Stimulated activated CD4-positive, alpha-beta T cell treated with anti-CD3 and anti-CD28 coated beads, TNF-alpha, amount 100 ng/mL, for 48 hours (primary cell): ENCODE results near the gene ISCA2.
"Not testable (repeated sequence)": the region's sequence is repeated elsewhere in the genome, so short reads cannot be mapped to it uniquely, and the experiment has no call there.

Source experiments
- DNase-seq, 3 donors: peaks; one replicate each; pipeline ENCODE4 v3.0.0-alpha.2; 2020; ENCODE audit warnings: low read depth in 3 of 3

The ISCA2 gene

DNA sequence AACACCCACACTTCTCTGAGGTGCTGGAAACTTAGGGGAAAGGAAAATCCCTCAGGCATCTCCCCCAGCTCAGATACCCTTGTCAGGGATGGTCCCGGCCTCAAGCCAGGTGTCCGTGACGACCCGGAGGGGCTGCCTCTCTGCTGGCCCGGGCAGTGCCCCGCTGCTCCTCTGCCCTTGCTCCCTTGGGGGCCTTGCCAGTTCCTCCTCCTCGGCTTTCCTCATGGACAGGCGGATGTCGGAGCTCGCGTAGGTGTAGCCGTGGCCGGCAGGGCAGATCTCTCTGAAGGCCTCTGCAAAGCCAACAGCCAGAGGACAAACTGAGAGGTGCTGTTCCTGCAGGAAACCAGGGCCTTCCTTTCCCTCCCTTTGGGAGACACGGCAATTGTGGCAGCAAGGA lies 34.8 kb downstream of the ISCA2 start:
- no peak for DNase-seq

DNA sequence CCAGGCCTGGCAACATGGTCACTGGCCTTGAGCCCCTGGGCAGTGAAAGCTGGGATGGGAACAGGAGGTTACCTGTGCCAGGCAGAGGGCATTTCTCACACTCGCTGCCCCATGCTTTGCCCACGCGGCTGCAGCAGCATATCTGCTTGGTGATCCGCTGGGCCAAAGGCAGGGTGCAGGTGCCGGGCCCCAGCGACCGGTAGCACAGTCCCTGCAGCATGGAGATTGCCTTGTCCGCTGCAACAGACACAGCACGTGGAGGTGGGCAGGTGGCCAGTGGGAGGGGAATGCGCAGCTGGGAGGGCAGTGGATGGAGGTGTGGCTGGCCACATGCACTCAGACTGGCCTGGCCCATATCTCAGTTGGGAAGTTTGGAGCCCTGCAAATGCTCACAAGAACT lies 35.3 kb downstream of the ISCA2 start:
- no peak for DNase-seq

DNA sequence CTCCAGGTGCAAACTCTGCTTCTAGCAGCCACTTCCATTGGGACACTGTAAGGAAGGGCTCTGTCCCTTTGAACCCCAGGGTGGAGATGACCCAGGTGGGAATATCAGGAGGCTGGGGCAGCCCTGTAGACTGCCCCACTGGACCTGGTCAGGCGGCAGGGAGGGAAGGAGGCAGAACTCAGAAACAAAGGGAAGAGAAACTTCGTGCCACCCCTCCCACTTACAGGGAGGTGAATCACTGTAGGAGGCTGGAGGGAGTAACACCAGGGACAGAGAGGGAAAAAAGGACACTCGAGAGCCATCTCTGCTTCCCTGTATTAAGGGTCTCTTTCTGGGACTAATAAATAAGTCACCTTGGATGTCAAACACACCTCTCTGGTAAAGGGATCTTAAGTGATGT lies 37.4 kb downstream of the ISCA2 start:
- DNase-seq = no peak

DNA sequence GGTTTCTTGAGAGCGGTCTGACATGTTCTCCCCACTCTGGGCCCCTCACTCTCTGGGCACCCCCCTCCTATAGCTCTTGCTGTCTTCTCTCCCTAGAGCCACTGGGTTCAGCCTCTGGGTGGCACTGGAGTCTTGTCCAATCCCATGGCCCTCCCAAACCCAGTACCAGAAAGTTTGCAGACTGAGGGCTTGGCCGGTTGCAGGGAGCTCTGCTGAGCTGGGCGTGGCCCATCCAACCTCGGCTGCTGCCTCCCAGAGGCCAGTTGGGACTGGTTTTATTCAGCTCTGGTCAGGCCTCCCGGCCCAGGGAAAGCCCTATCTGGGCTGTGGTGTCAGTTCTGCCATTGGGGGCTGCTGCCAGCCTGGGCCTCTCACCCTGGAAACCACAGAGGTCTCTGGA lies 37.9 kb downstream of the ISCA2 start:
- DNase-seq = no peak

DNA sequence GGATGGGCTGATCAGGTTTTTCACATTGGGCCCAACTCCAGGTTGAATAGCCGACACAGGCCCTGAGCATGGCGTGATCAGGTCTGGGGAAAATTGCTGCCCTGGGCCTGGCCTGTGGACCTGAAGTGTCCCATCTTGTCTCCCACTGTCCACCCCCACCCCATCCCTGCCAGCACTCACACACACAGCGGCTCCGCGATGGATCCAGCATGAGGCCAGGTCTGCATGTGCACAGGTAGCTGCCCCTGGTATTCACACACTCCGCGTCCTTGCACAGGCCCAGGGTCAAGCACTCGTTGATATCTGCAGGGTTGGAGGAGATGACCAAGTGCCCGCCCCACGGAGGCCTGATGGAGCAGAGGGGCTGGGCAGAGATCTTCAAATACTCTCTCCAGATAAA lies 38.7 kb downstream of the ISCA2 start:
- no peak for DNase-seq

DNA sequence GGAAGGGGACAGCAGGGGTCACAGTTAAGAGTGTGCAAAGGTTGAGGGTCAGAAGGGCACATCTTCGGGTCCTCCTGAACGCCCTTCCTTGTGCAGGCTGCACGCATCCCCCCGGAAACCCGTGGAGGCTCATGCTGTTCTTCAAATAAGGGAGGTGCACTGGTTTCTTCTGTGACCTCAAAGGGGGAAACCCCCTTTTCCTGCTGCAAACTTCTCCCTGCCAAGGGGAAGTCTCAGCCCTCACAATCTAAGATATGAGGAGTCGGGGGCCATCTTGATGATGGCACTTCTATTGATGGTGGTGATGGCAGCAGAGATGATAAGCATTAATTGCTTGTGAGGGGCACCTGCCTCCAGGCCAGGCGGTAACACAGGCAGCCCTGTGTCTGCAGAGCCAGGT lies 40.0 kb downstream of the ISCA2 start:
- no peak for DNase-seq

DNA sequence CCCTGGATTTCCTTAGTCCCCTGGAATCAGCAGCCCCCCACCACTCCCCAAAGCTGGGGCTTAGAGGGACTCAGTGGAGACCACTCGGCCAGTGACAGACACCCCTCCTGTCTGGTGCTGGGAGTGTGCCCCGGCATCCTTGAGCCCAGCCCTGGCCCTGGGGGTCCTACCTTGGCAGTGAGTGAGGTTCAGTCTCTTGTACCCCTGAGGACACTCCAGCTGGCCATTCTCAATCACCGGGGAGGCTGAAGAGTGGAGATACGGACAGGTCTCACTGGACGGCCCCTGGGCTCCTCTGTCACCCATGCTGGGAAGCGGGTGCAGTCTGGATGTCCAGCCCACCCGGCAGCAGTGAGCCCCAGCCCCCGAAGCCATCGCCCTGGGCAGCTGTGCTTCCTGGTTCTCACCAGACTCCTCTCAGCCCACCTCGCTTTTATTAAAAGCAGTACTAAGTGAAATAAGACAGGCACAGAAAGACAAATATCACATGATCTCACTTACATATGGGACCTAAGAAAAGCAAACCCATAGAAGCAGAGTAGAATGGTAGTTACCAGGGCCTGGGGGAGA lies 42.3 kb downstream of the ISCA2 start:
- DNase-seq = no peak

DNA sequence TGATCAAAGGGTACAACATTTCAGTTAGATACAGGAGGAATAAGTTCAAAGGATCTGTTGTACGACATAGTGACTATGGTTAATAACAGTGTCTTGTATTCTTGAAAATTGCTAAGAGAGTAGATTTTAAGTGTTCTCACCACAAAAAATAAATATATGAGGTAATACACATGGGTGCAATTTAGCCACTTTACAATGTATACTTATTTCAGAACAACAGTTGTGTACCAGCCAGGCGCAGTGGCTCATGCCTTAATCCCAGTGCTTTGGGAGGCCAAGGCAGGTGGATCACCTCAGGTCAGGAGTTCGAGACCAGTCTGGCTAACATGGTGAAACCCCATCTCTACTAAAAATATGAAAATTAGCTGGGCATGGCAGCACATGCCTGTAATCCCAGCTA lies 42.8 kb downstream of the ISCA2 start:
- DNase-seq = not testable (repeated sequence)

DNA sequence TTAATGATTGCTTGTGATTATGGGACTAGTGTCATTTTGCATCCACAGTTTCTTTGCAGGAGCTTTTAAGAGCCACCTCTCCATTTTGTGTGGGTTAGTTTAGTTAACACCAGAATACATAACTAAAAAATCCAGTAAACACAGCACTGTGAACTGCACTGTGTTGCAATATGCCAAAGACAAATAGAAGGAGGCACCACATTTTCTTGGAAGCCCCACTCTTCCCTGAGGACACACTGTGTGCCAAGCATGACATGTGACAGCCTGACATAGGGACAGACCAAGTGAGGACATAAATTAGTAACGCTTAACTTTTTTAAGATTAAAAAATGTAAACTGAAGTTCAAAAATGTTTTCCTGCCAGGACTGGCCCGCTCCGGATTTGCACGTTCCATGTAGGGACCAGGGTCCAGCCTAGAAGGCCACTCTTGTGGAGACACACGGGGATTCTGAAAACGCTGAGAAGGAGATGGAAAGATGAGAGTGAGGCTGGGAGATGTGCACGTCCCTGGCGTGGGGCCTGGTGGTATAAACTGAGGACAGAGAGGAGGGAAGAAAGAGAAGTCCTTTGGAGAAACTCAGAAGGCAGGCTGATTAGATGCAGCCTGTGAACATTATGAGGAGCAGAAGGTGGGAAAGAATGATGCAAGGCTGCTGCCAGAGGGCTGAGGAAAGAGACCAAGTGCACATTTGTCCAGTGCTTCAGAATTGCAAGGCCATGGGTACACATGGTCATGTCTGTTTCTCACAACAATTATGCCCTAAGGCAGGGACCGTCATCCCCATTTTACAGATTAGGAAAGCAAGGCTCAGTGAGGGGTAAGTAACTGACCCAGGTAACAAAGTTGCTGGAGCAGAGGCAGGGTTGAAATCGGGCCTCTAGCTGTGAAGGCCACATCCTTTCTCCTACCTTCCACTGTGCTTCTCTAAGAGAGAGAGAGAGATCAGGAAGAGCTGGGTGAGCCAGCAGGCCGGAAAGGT lies 45.1 kb downstream of the ISCA2 start:
- DNase-seq = no peak

DNA sequence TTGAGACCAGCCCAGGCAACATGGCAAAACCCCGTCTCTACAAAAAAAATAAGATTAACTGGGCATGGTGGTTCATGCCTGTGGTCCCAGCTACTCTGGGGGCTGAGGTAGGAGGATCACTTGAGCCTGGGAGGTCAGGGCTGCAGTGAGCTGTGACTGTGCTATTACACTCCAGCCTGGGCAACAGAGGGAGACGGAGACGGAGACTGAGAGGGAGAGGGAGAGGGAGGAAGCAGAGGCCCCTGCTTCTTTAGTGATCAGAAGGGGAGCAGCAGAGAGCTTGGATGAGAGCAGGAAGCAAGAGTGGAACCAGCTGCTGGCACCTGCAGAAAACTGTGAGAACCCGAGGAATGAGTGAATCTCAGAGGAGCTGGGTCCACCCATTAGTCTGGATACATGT lies 45.9 kb downstream of the ISCA2 start:
- DNase-seq = no peak

DNA sequence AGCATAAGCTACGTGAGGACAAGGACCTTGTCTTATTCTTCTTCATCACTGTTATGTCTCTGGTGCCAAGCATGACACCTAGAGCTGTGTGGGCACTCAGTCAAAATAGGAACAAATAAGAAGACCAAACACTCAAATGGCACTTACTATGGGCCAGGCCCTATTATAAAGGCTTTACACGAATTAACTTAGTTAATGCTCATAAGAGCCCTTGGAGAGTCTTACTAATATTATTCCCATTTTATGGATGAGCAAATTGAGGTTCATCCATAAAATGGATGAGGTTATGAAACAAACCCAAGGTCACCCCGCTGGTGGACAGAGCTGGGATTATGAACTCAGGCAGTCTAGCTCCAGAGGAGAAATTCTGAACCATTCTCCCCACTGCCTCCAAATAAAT lies 47.7 kb downstream of the ISCA2 start:
- DNase-seq = no peak

DNA sequence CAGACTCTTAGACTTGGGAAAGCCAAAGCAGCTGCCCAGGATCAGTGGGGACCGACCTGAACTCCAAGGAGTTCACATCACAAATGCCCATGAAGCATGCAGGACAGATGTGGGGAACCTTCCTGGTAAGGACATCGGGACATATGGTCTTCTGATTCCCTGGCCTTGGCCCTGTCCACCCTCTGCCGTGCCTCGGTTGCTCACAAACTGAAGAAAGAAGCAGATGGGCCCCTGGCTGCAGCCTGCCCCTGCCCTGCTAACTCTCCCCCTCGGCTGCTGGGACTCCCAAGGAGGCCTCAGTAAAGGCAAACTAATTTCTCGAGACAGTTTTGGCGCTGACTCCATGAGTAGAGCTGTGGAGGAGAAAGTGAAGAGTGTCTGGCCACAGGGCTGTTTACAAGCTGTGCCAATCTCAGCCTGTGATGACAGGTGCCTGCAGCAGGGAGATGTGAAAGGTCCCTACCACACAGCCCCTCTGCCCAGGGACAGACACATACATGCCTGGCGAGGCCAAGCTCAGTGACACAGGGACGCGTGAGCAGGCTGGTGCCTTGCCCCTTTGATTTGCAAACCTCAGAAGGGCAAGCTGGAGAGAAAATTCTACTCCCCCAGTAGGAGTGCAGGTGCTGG lies 48.6 kb downstream of the ISCA2 start:
- DNase-seq = no peak

DNA sequence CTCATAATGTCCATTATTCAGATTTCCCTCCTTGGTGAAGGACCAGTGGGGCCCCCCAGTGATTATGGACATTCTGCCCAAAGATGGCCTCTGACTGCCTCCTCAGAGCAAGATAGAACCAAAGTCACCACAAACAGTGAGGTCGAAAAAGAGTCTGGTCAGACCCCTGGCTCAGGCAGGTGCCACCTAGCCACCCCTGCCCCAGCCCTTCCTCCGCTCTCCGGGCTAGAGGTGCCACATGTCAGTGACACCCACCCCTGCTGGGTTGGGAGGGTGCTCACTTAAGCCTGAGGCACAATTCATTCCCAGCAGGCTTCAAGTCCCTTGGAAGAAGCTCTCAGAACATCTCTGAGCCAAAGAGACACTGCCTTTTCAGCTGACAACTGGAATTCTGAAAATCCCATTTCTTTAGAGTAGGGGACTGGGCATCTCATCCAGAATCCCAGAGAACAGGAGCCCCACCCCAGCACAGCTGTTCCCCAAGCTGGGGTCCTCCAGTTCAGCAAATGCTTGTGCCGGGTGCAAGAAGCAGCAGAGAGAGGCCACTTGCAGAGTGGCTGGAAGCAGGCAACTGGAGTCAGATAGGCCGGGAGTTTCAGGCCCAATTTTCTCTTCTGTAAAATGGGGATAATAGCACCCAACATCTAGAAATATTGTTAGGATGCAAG lies 50.3 kb downstream of the ISCA2 start:
- DNase-seq = no peak

DNA sequence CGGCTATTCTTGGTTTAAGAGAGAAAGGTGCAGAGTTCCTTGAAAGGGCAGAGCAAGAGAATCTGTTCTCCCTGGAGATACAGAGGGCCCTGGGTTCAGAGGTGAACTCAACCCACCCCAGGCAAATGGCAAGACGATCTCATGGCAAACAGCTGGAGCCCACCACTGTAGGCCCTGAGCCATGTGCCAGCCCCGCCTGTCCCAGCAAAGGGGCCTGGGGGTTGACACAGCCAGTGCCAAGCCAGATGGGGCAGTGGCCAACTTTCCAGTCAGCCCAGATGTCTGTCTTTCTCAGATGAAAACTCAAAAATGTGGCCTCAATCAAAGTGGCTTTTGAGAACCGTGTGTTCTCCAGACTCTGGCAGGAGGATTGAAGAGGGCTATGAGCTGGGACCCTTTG lies 51.8 kb downstream of the ISCA2 start:
- DNase-seq = no peak

DNA sequence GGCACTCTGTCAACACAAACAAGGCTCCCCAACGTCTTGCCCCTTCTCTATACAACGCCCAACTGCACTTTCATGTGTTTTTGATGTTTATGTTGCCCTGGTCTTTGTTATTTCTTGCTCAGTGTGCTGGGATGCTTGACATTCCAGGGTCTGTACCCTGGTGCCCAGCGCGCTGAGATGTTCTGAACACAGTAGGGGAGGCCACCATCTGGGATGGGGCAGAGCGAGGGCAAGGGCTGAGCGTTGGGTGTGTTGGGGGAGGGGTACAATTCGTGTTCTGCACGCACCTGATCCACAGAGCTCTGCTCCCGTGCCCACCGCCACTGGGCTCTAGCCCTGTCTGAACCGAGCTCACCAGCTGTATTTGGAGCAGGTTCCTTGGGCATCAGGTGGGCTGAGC lies 52.9 kb downstream of the ISCA2 start:
- no peak for DNase-seq
